ENCODE results near the gene IFITM1. TPM values are rescaled to one million over a fixed set of nuclear protein-coding genes. Genes with fewer than 3 reads are reported as not detected.
"Not testable (repeated sequence)": the region's sequence is repeated elsewhere in the genome, so short reads cannot be mapped to it uniquely, and the experiment has no call there.

IFITM1 gene
- total and polyA plus RNA-seq, 2 donors (not counting 3 experiments of a cell fraction or from before 2014, with no cell fraction given) = 11.5 to 24.6 TPM

DNA sequence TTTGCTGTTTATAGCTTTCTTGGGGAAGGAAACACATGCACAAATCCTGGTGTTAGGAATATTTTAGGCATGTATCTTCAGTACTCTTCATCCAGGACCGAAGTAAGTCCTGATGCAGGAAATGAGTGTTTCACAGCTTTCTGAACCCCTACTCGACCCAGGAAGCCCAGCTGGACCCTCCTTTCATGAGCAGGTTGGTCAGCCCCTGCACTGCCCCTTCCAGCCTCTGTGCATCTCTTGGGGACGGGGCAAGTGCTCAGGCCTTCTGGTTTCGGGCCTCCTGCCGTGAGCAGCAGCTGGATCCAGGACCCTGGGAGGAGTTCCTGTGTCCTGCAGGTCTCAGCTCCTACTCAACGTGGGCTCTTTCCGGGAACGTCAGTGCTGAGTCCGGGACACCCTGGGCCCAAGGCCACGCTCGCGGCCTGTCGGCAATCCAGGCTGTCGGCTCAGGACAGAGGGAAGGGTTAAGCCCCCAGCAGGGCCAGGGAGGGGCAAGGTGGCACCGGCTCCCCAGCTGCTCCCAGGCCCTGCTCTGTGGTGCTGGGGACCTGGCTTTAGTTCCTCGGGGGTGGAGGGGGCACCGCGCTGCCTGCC, 3.8 kb upstream of the IFITM1 start:
- H3K36me3 ChIP-seq (ENCODE audit: control insufficient read depth in 2 of 2, extremely low read depth in 1 of 2, insufficient read depth in 2 of 2, low read length in 2 of 2); BruUV-seq (replicated peaks); POLR2A ChIA-PET; H4K20me1 ChIP-seq (replicated peaks; ENCODE audit: control insufficient read depth, extremely low read depth, insufficient read depth, low read length); H2AFZ ChIP-seq (ENCODE audit: low read depth, low read length); dilution Hi-C loops (cut with MboI; ENCODE audit: extremely low pct_ligation_motif_present, low sequenced_read_pairs); DNase-seq (ENCODE audit: low read depth, low spot score); H3K9me1 ChIP-seq (replicated peaks; ENCODE audit: control insufficient read depth, extremely low read depth, insufficient read depth, low read length); H3K9me3 ChIP-seq (replicated peaks; ENCODE audit: control insufficient read depth, insufficient read depth, low read length); H3K27ac ChIP-seq (ENCODE audit: insufficient read depth, low read depth, low read length); H3K27me3 ChIP-seq (ENCODE audit: control insufficient read depth in 2 of 2, insufficient read depth in 2 of 2, low read length in 2 of 2): not testable (repeated sequence)
- intact Hi-C loops (cut with micrococcal nuclease) = loop anchor here (5.0 kb wide), 3 partner anchors 73 to 207 kb away; partner anchors contain the start of genes BET1L, PSMD13, RIC8A and SIRT3
- peak; percentile 96 for FAIRE-seq
- peak; percentile 32 for TF ChIP-seq POLR2A (IDR thresholded peaks at IDR 0.05; ENCODE audit: low read depth, low read length)
- Histone ChIP-seq H3K9ac (replicated peaks; ENCODE audit: extremely low read depth, insufficient read depth, low read length) (peak overlapping the region; percentile 7), H3K4me2 (ENCODE audit: insufficient read depth, low read length) (peak overlapping the region; percentile 84), H3K4me1 (ENCODE audit: control insufficient read depth, extremely low read depth, insufficient read depth, low read length) (peaks cover 17% of the 10 kb centered on the region), H3K4me3 (replicated peaks in 1 of 3; ENCODE audit: insufficient read depth in 1 of 3, low read depth in 1 of 3, low read length in 3 of 3) (peak overlapping the region; percentile 49 to 70 (median 55)), H3K79me2 (ENCODE audit: control insufficient read depth, insufficient read depth, low read length) (peaks cover 13% of the 10 kb centered on the region)
- CTCF ChIA-PET = interaction anchor here (1.7 to 1.9 kb wide), 2 partner anchors 59 to 139 kb away, joined by 8 to 10 read pairs; no protein-coding TSS in a partner anchor

DNA sequence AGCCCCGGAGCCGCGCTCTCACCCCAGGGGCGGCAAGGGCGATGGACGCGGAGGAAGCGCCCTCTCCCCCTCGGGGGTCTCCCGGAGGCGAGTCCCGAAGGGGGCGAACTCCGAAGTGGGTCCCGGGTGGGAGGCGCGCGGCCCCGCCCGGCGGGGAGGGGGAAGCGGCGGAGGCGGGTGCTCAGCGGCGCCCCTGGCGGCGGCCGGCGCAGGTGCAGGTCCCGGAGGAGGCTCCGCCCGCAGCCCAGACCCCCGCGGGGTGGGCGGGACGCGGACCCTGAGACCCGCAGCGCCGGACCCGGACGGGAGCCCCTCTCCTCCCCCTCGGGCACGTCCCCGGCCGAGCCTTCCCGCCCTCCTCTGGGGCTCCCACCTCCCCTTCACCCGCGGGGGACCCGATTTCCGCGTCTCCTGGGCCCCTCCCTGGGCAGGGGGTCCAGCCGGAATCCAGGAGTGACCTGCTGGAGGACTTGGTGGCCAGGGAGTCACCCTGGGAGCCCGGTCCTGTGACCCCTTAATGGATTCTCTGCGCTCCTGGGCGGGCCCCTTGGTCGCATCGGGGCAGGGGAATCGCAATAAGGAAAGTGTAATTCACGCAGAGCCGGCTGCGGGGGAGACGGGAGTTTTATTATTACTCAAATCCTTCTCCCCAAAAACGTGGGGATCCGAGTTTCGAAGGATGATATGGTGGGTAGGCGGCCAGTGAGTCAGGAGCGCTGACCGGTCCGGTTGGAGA, 2.7 kb upstream of the IFITM1 start:
- BruUV-seq (replicated peaks); CTCF ChIA-PET: not testable (repeated sequence)

More for the DNA sequence above, 2.7 kb upstream of the IFITM1 start:
- H3K9me1 ChIP-seq (replicated peaks; ENCODE audit: control insufficient read depth, extremely low read depth, insufficient read depth, low read length); H2AFZ ChIP-seq (ENCODE audit: low read depth, low read length); dilution Hi-C loops (cut with MboI; ENCODE audit: extremely low pct_ligation_motif_present, low sequenced_read_pairs); DNase-seq (ENCODE audit: low read depth, low spot score); H3K36me3 ChIP-seq (ENCODE audit: control insufficient read depth in 2 of 2, extremely low read depth in 1 of 2, insufficient read depth in 2 of 2, low read length in 2 of 2); H3K9ac ChIP-seq (replicated peaks; ENCODE audit: extremely low read depth, insufficient read depth, low read length); H4K20me1 ChIP-seq (replicated peaks; ENCODE audit: control insufficient read depth, extremely low read depth, insufficient read depth, low read length); H3K4me2 ChIP-seq (ENCODE audit: insufficient read depth, low read length); POLR2A ChIA-PET; intact Hi-C loops (cut with micrococcal nuclease); H3K27ac ChIP-seq (ENCODE audit: insufficient read depth, low read depth, low read length); H3K9me3 ChIP-seq (replicated peaks; ENCODE audit: control insufficient read depth, insufficient read depth, low read length): not testable (repeated sequence)
- peak; percentile 97 for FAIRE-seq
- Histone ChIP-seq H3K27me3 (ENCODE audit: control insufficient read depth in 2 of 2, insufficient read depth in 2 of 2, low read length in 2 of 2) (peaks cover 10 to 14% of the 10 kb centered on the region in 2 experiments), H3K4me1 (ENCODE audit: control insufficient read depth, extremely low read depth, insufficient read depth, low read length) (peaks cover 17% of the 10 kb centered on the region), H3K79me2 (ENCODE audit: control insufficient read depth, insufficient read depth, low read length) (peaks cover 13% of the 10 kb centered on the region), H3K4me3 (replicated peaks in 1 of 3; ENCODE audit: insufficient read depth in 1 of 3, low read depth in 1 of 3, low read length in 3 of 3) (peak overlapping the region in 1 of 3 experiments; percentile 26)
